Superior temporal gyrus (tissue), 1 donor: ENCODE data around the gene NFKB1.

Source experiments
- DNase-seq: peaks from one replicate; pipeline ENCODE4 v3.0.0-alpha.2; 2016; ENCODE audit errors: extremely low spot score

NFKB1 gene

GRCh38 chr4:102494603-102495002 is 6.6 kb upstream of the NFKB1 start:
- DNase-seq: no peak

DNA sequence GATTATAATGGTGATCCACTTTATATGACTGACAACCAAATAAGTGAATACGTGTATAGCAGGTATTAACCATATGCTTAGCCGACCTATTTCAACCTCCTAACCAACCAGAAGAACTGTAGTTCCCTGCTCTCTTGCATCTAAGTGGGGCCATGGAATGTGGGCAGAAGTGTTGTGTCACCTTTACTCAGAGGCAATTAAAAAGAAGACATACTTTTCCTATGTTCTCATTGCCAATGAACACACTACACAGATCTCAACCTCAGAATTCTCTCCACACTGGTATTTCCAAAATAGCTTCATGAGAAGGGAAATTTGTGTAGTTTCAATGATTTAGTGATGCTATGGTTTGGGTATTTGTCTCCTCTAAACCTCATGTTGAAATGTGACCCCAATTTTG is 3.2 kb upstream of the NFKB1 start:
- DNase-seq: no peak

DNA sequence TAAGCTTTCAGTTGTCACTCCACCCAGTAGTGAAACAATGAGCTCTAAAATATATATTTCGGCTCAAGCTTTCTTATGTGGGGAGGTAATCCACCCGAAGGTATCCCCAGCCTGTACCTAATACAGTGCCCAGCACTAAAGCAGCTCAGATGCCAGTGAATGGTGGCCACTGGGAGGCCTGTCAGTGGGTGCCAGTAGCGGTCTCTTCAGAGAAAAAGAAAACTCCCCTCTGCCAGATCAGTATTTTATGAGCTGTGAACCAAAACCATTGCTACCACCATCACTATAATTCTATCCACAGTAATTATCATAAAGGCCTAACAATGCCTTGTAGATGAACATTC is 835 bp upstream of the NFKB1 start:
- no peak for DNase-seq

DNA sequence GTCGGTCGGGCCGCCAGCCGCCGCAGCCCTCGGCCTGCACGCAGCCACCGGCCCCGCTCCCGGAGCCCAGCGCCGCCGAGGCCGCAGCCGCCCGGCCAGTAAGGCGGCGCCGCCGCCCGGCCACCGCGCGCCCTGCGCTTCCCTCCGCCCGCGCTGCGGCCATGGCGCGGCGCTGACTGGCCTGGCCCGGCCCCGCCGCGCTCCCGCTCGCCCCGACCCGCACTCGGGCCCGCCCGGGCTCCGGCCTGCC is 213 bp downstream of the NFKB1 start:
- peak; percentile 53 for DNase-seq

- DNase-seq: peak; percentile 79
These were observed 1.3 kb downstream of the NFKB1 start for GRCh38 chr4:102502543-102502818.

DNA sequence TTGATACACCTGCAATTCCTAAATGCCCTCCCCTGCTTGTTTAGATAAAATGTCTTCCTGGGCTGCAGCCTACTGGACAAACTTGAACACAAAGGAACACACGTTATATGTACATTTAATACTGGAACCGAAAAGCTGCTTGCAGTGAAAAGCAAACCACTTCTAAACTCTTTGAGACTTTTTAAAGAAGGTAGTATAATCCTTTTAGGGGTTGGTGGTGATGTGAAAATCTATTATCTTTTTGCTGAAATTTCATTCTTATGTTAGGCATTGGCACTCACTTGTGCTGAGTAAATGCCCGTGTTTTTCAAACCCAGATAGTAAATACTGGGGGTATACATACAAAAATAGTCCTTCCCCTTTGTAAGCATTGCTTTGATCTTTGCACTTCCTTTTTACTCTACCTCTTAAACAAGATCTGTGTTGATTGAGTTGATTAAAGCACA is 2.2 kb downstream of the NFKB1 start:
- peak; percentile 72 for DNase-seq

- peak; percentile 78 for DNase-seq
These were observed 3.0 kb downstream of the NFKB1 start for GRCh38 chr4:102503831-102504786.

DNA sequence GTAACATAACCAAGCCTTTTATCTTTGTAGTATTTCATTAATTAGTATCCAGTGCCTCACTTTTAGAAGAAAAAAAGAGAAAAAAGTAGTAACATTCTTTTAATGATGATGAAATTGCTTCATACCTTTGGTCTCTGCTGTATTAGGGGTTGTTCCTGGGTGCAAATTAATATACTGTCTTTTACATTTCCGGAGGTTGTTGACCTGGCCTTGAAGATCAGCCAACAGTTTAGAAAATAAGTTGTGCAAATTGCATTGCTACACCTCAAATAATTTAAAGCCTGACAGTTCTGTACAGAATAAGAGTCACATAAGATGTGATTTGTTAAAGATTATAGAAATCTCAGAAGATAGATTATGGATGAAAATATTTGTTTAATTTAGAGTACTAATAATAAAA is 3.8 kb downstream of the NFKB1 start:
- peak; percentile 46 for DNase-seq

DNA sequence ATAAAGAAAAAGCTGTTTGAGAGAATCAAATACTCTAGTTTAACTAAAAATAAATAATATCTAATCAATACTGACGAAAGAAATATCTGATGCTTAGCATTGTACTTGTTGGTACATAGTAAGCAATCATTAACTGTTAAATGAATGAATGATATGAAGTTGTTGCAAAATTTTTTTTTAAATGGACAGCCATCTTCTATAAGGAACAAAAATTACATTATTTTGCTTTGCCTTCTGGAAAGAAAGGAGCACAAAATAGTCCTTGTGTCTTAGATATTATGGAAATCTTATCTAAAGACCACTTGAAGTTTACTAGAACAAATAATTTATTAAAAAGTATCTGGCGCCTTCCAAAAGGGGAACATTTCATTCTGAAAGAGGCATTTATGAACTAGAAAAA is 4.5 kb downstream of the NFKB1 start:
- peak; percentile 36 for DNase-seq

GRCh38 chr4:102506523-102506922 is 5.4 kb downstream of the NFKB1 start:
- peak; percentile 64 for DNase-seq

DNA sequence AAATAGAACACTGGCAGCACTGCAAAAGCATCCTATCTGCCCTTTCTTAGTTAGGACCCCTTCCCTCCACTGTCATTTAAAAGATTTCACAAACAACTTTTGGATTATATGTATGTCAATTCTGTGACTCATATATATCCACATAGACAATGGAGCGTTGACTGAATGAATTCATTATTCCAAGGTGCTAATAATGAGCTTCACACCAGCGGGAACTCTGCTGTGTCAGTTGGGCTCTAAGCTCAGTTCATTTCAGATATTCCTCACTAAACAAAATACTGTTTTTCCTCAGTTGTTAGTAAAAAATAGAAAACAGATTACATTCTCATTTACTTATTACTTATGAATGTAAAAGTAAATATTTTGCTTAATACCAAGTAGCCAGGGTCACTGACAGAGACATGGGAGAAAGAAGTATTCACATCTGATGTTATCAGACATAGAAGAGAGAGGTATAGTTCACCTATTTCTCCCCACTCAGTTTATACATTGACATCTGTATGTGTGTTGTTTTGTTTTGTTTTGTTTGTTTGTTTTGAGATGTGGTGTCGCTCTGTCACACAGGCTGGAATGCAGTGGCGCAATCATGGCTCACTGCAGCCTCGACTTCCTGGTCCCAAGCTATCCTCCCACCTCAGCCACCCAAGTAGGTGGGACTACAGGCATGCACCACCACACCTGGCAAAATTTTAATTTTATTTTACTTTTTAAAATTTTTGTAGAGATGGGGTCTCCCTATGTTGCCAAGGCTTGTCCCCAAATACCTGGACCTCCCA is 10.9 kb downstream of the NFKB1 start:
- peak; percentile 66 for DNase-seq

GRCh38 chr4:102514298-102514964 is 13.3 kb downstream of the NFKB1 start:
- peak; percentile 67 for DNase-seq

GRCh38 chr4:102517753-102518152 is 16.6 kb downstream of the NFKB1 start:
- no peak for DNase-seq

GRCh38 chr4:102518703-102519131 is 17.6 kb downstream of the NFKB1 start:
- DNase-seq: no peak

DNA sequence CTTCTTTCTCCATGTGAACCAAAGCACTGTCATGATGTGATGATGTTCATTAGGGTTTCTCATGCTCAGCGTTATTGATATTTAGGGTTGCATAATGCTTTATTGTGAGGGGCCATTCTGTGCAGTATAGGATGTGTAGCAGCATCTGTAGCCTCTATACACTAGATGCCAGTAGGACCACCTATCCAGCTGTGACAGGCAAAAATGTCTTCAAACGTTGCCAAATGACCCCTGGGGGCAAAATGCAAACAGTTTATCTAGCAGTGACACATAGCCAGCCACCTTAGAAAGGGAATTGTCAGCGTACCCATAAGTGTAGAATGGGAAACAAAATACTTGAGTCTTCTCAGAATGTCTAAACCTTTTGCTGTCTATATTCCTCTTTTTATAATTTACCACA is 18.8 kb downstream of the NFKB1 start:
- DNase-seq: no peak

DNA sequence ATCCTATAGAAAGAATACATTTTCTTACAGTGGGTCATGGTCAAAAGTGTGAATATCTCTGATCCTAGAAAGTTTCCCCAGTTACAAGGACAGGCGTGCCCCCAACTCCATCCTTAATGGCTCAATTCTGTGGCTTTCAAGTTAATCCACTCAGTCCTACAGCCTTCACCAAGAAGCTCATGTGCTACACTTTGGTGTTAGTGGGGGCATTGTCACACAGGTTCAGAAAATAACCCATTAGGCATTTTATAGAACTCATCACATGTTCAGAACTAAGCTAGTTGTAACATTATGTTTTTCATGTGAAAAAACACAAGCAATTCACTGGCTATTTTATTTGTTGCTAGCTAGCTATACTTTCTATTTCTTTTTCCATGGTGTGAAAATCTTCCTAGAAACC is 20.4 kb downstream of the NFKB1 start:
- no peak for DNase-seq

- no peak for DNase-seq
These were observed 20.9 kb downstream of the NFKB1 start for GRCh38 chr4:102522031-102522440.

GRCh38 chr4:102524691-102525090 is 23.5 kb downstream of the NFKB1 start:
- DNase-seq: no peak

GRCh38 chr4:102525097-102525496 is 23.9 kb downstream of the NFKB1 start:
- no peak for DNase-seq

- no peak for DNase-seq
These were observed 24.3 kb downstream of the NFKB1 start for GRCh38 chr4:102525504-102525903.

GRCh38 chr4:102526532-102526931 is 25.4 kb downstream of the NFKB1 start:
- DNase-seq: no peak

- DNase-seq: no peak
These were observed 26.6 kb downstream of the NFKB1 start for GRCh38 chr4:102527695-102528283.
